ENCODE results near the gene ZC3H12A.

ZC3H12A gene

GRCh38 chr1:37474046-37474696 is at the start of gene ZC3H12A:
TSS of gene ZC3H12A (plus strand) at chr1:37474580. CDS start at chr1:37475497, 917 bp downstream.
- DNase-seq = peak; percentile 93

- DNase-seq = no peak
These were observed 49.2 kb upstream of the ZC3H12A start for GRCh38 chr1:37425221-37425620.

GRCh38 chr1:37429029-37429428 is 45.4 kb upstream of the ZC3H12A start:
- DNase-seq = no peak

GRCh38 chr1:37430103-37430985 is 44.0 kb upstream of the ZC3H12A start:
- DNase-seq = no peak

- no peak for DNase-seq
These were observed 41.7 kb upstream of the ZC3H12A start for GRCh38 chr1:37432716-37433115.

- DNase-seq = no peak
These were observed 41.2 kb upstream of the ZC3H12A start for GRCh38 chr1:37433171-37433570.

GRCh38 chr1:37434292-37435225 is 39.8 kb upstream of the ZC3H12A start:
- DNase-seq = peak; percentile 76

GRCh38 chr1:37437087-37437486 is 37.3 kb upstream of the ZC3H12A start:
- DNase-seq = no peak

- no peak for DNase-seq
These were observed 36.1 kb upstream of the ZC3H12A start for GRCh38 chr1:37438037-37438868.

GRCh38 chr1:37438869-37439343 is 35.5 kb upstream of the ZC3H12A start:
- no peak for DNase-seq

- no peak for DNase-seq
These were observed 34.9 kb upstream of the ZC3H12A start for GRCh38 chr1:37439349-37439995.

GRCh38 chr1:37441490-37441889 is 32.9 kb upstream of the ZC3H12A start:
- no peak for DNase-seq

- DNase-seq = no peak
These were observed 32.2 kb upstream of the ZC3H12A start for GRCh38 chr1:37442139-37442538.

- no peak for DNase-seq
These were observed 31.7 kb upstream of the ZC3H12A start for GRCh38 chr1:37442644-37443043.

- no peak for DNase-seq
These were observed 27.5 kb upstream of the ZC3H12A start for GRCh38 chr1:37446874-37447273.

- no peak for DNase-seq
These were observed 26.2 kb upstream of the ZC3H12A start for GRCh38 chr1:37448185-37448584.

GRCh38 chr1:37448691-37449417 is 25.5 kb upstream of the ZC3H12A start:
- DNase-seq = no peak

GRCh38 chr1:37449936-37450335 is 24.4 kb upstream of the ZC3H12A start:
- DNase-seq = peak; percentile 17

GRCh38 chr1:37452416-37452815 is 22.0 kb upstream of the ZC3H12A start:
- DNase-seq = no peak

- DNase-seq = no peak
These were observed 20.7 kb upstream of the ZC3H12A start for GRCh38 chr1:37453647-37454046.

- DNase-seq = no peak
These were observed 18.9 kb upstream of the ZC3H12A start for GRCh38 chr1:37455516-37455915.
